GM12878 (cell line): ENCODE results near the gene REST.

Experiments
- CEBPB ChIP-seq, 2 experiments: fragments of 150-350 bp in 1 of 2; IDR thresholded peaks; 2 replicates each; pipeline ENCODE4 v1.6.1; 2012 to 2014; ENCODE audit warnings: low read depth in 2 of 2, low read length in 2 of 2, borderline replicate concordance in 1 of 2, inconsistent platforms in 1 of 2
- CTCF ChIP-seq, 3 experiments: IDR thresholded peaks in 2 of 3; conservative IDR thresholded peaks in 1 of 3; 2 replicates each; pipeline ENCODE4 v1.5.1; 2011; ENCODE audit warnings: low read depth in 3 of 3, low read length in 3 of 3, mild to moderate bottlenecking in 3 of 3, control low read depth in 2 of 3, moderate library complexity in 2 of 3, inconsistent platforms in 1 of 3, mixed read lengths in 1 of 3; ENCODE audit not compliant: control insufficient read depth in 2 of 3, insufficient read depth in 1 of 3; ENCODE audit errors: extremely low read depth in 1 of 3
- CUX1 ChIP-seq: IDR thresholded peaks from 2 replicates; pipeline ENCODE4 v1.6.1; 2012; ENCODE audit warnings: improper control_type of control experiment, low read depth, low read length; ENCODE audit not compliant: insufficient replicate concordance
- ETV6 ChIP-seq, 2 experiments: fragments of 450-650 bp in 1 of 2; IDR thresholded peaks in 1 of 2; conservative IDR thresholded peaks in 1 of 2; 2 replicates each; pipeline ENCODE4 v1.6.1; 2014; ENCODE audit warnings: antibody characterized with exemption in 1 of 2, borderline replicate concordance in 1 of 2, low read depth in 1 of 2, mild to moderate bottlenecking in 1 of 2, moderate library complexity in 1 of 2
- HCFC1 ChIP-seq: fragments of 150-350 bp; IDR thresholded peaks from 2 replicates; pipeline ENCODE4 v1.6.1; 2014; ENCODE audit warnings: low read length
- MAX ChIP-seq: IDR thresholded peaks from 2 replicates; pipeline ENCODE4 v1.6.1; 2012; ENCODE audit warnings: low read depth, low read length, improper control_type of control experiment
- NR2F1 ChIP-seq: fragments of 450-650 bp; conservative IDR thresholded peaks from 2 replicates; pipeline ENCODE4 v1.6.1; 2017; ENCODE audit warnings: mild to moderate bottlenecking
- NRF1 ChIP-seq: conservative IDR thresholded peaks from 2 replicates; pipeline ENCODE4 v1.6.1; 2011; ENCODE audit warnings: mild to moderate bottlenecking, low read depth, low read length, improper control_type of control experiment
- POLR2AphosphoS2 ChIP-seq: IDR thresholded peaks from 2 replicates; pipeline ENCODE4 v1.6.1; 2011; ENCODE audit warnings: low read depth, mild to moderate bottlenecking, low read length, improper control_type of control experiment, moderate library complexity
- POLR2AphosphoS5 ChIP-seq: IDR thresholded peaks from 2 replicates; pipeline ENCODE4 v1.6.1; 2011; ENCODE audit warnings: mild to moderate bottlenecking, low read length, inconsistent platforms
- REST ChIP-seq: IDR thresholded peaks from 2 replicates; pipeline ENCODE4 v1.6.1; 2012; ENCODE audit warnings: mild to moderate bottlenecking, low read depth, low read length
- SREBF2 ChIP-seq: IDR thresholded peaks from 2 replicates; pipeline ENCODE4 v1.6.1; 2012; ENCODE audit warnings: mild to moderate bottlenecking, low read length
- YBX1 ChIP-seq: fragments of 450-650 bp; IDR thresholded peaks from 2 replicates; pipeline ENCODE4 v1.6.1; 2016; ENCODE audit warnings: antibody characterized with exemption
- YY1 ChIP-seq: IDR thresholded peaks from 2 replicates; pipeline ENCODE4 v1.6.1; 2011; ENCODE audit warnings: low read depth, mild to moderate bottlenecking, low read length

- TF ChIP-seq HCFC1 (no peak), POLR2AphosphoS5 (no peak), CTCF (IDR thresholded peaks at IDR 0.05 in 2 of 3, conservative IDR thresholded peaks at IDR 0.05 in 1 of 3; ENCODE audit: control insufficient read depth in 2 of 3, extremely low read depth in 1 of 3, insufficient read depth in 1 of 3, low read depth in 3 of 3, low read length in 3 of 3) (no peak), POLR2AphosphoS2 (no peak), NR2F1 (no peak), CUX1 (no peak), SREBF2 (no peak), MAX (no peak), NRF1 (no peak), YBX1 (no peak), YY1 (no peak), CEBPB (IDR thresholded peaks at IDR 0.05; ENCODE audit: borderline replicate concordance in 1 of 2, low read depth in 2 of 2, low read length in 2 of 2) (no peak), ETV6 (conservative IDR thresholded peaks at IDR 0.05 in 1 of 2, IDR thresholded peaks at IDR 0.05 in 1 of 2; ENCODE audit: borderline replicate concordance in 1 of 2, low read depth in 1 of 2) (no peak), REST (no peak)
Observed at GRCh38 chr4:56995525-56995924, 87.8 kb downstream of the REST start.
